IMR-90 (cell line): ENCODE results near the gene NAPSA.

Experiments
- CEBPB ChIP-seq: IDR thresholded peaks from 2 replicates; pipeline ENCODE4 v1.6.1; 2012; ENCODE audit warnings: low read depth, low read length, improper control_type of control experiment
- CTCF ChIP-seq: conservative IDR thresholded peaks from 2 replicates; pipeline ENCODE4 v1.5.1; 2012; ENCODE audit warnings: mild to moderate bottlenecking, low read depth, low read length, improper control_type of control experiment
- ELK1 ChIP-seq: fragments of 150-350 bp; IDR thresholded peaks from 2 replicates; pipeline ENCODE4 v1.6.1; 2016; ENCODE audit warnings: low read depth, mild to moderate bottlenecking, low read length, moderate library complexity, borderline replicate concordance
- FOS ChIP-seq: fragments of 150-350 bp; IDR thresholded peaks from 2 replicates; pipeline ENCODE4 v1.6.1; 2016; ENCODE audit warnings: low read depth, low read length
- MAFK ChIP-seq: IDR thresholded peaks from 2 replicates; pipeline ENCODE4 v1.6.1; 2012; ENCODE audit warnings: low read depth, low read length, improper control_type of control experiment
- MXI1 ChIP-seq: IDR thresholded peaks from 2 replicates; pipeline ENCODE4 v1.6.1; 2012; ENCODE audit warnings: low read depth, mild to moderate bottlenecking, low read length, moderate library complexity, borderline replicate concordance
- NFE2L2 ChIP-seq: fragments of 150-350 bp; IDR thresholded peaks from 2 replicates; pipeline ENCODE4 v1.6.1; 2016; ENCODE audit warnings: low read depth, mild to moderate bottlenecking, low read length
- POLR2A ChIP-seq: IDR thresholded peaks from 2 replicates; pipeline ENCODE4 v1.6.1; 2012; ENCODE audit warnings: mild to moderate bottlenecking, low read depth, low read length
- RAD21 ChIP-seq: IDR thresholded peaks from 2 replicates; pipeline ENCODE4 v1.6.1; 2012; ENCODE audit warnings: low read length, improper control_type of control experiment
- RCOR1 ChIP-seq: IDR thresholded peaks from 2 replicates; pipeline ENCODE4 v1.6.1; 2012; ENCODE audit warnings: mild to moderate bottlenecking, low read length, improper control_type of control experiment; ENCODE audit not compliant: insufficient replicate concordance
- SMC3 ChIP-seq: fragments of 150-350 bp; IDR thresholded peaks from 2 replicates; pipeline ENCODE4 v1.6.1; 2016; ENCODE audit warnings: low read depth, mild to moderate bottlenecking, antibody characterized with exemption, low read length, moderate library complexity
- USF2 ChIP-seq: fragments of 150-350 bp; IDR thresholded peaks from 2 replicates; pipeline ENCODE4 v1.6.1; 2017; ENCODE audit warnings: mild to moderate bottlenecking, antibody characterized with exemption, low read length, low read depth

DNA sequence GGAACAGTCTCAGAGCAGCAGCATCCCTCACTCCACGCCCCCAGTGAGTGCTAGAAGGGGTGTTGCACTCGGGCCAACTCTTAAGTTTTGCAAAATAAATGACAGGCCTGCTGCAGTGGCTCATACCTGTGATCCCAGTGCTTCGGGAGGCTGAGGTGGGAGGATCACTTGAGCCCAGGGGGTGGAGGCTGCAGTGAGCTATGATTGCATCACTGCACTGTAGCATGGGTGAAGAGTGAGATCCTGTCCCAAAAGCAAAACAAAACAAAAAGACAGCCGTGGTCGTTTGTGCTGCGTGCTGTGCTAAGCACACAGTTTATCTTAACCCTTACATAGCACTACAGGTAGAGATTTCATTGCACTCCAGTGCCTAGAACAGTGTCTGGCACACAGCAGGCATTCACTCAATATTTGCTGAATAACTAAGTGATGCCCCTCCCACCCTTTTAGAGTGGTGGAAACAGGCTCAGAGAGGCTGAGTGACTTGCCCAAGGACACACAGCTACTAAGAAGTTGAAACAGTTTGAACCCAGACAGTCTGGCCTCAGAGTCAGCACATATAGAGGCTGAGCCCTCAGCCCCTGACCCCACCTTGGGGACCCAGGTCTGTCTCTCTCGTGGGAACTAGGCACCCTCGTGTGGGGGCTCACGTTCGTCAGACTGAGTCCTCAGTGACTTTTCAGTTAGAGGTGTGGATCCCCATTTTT lies 54.5 kb downstream of the NAPSA start:
- TF ChIP-seq CEBPB (no peak), CTCF (no peak), MXI1 (no peak), POLR2A (no peak), RAD21 (no peak), SMC3 (no peak), FOS (no peak), RCOR1 (no peak), USF2 (no peak), NFE2L2 (no peak), ELK1 (no peak), MAFK (no peak)
